Muscle layer of duodenum (tissue), 2 donors: ENCODE data around the gene CXorf49.
"Not testable (repeated sequence)": the region's sequence is repeated elsewhere in the genome, so short reads cannot be mapped to it uniquely, and the experiment has no call there.

Source experiments
- H3K27ac ChIP-seq: one replicate; pipeline ENCODE4 v1.7.0; 2013; ENCODE audit warnings: mild to moderate bottlenecking, low read length
- H3K27me3 ChIP-seq: one replicate; pipeline ENCODE4 v1.7.0; 2013; ENCODE audit warnings: low read depth, mild to moderate bottlenecking, control low read depth, low read length
- H3K36me3 ChIP-seq, 2 donors: one replicate each; pipeline ENCODE4 v1.7.0; 2013; ENCODE audit warnings: low read length in 2 of 2, control low read depth in 1 of 2, mild to moderate bottlenecking in 1 of 2; ENCODE audit not compliant: insufficient read depth in 2 of 2, control insufficient read depth in 1 of 2
- H3K4me1 ChIP-seq, 2 donors: one replicate each; pipeline ENCODE4 v1.7.0; 2013; ENCODE audit warnings: low read length in 2 of 2, mild to moderate bottlenecking in 2 of 2, control low read depth in 1 of 2, moderate library complexity in 1 of 2; ENCODE audit not compliant: insufficient read depth in 2 of 2, control insufficient read depth in 1 of 2
- H3K4me3 ChIP-seq, 2 donors: one replicate each; pipeline ENCODE4 v1.7.0; 2013; ENCODE audit warnings: low read length in 2 of 2, low read depth in 1 of 2, mild to moderate bottlenecking in 1 of 2
- H3K9me3 ChIP-seq, 2 donors: one replicate each; pipeline ENCODE4 v1.7.0; 2013; ENCODE audit warnings: low read length in 2 of 2, control low read depth in 1 of 2, mild to moderate bottlenecking in 1 of 2; ENCODE audit not compliant: control insufficient read depth in 1 of 2
- donor health status: healthy.

The CXorf49 gene

GRCh38 chrX:71699023-71699344 lies 19.1 kb downstream of the CXorf49 start:
- H3K27ac ChIP-seq, H3K27me3 ChIP-seq, H3K36me3 ChIP-seq, H3K9me3 ChIP-seq, H3K4me3 ChIP-seq, H3K4me1 ChIP-seq: not testable (repeated sequence)

GRCh38 chrX:71698299-71699022 lies 19.6 kb downstream of the CXorf49 start:
- H3K4me1 ChIP-seq, H3K27me3 ChIP-seq, H3K4me3 ChIP-seq, H3K36me3 ChIP-seq, H3K27ac ChIP-seq, H3K9me3 ChIP-seq: not testable (repeated sequence)

GRCh38 chrX:71697466-71698298 lies 20.4 kb downstream of the CXorf49 start:
- not testable (repeated sequence) for H3K27ac ChIP-seq

GRCh38 chrX:71696641-71697465 lies 21.2 kb downstream of the CXorf49 start:
- H3K27me3 ChIP-seq, H3K4me3 ChIP-seq, H3K27ac ChIP-seq, H3K9me3 ChIP-seq, H3K4me1 ChIP-seq, H3K36me3 ChIP-seq: not testable (repeated sequence)

More at GRCh38 chrX:71697466-71698298, 20.4 kb downstream of the CXorf49 start:
- not testable (repeated sequence) for H3K4me1 ChIP-seq, H3K36me3 ChIP-seq, H3K4me3 ChIP-seq, H3K9me3 ChIP-seq, H3K27me3 ChIP-seq

GRCh38 chrX:71679575-71680207 lies 38.4 kb downstream of the CXorf49 start:
- H3K9me3 ChIP-seq: no peaks in the 10 kb centered on the region
- no peak overlapping the region for H3K27ac ChIP-seq
- no peaks in the 10 kb centered on the region for H3K4me1 ChIP-seq
- H3K36me3 ChIP-seq: no peaks in the 10 kb centered on the region
- H3K27me3 ChIP-seq: no peaks in the 10 kb centered on the region
- H3K4me3 ChIP-seq: no peak overlapping the region

- H3K27ac ChIP-seq, H3K9me3 ChIP-seq, H3K27me3 ChIP-seq, H3K36me3 ChIP-seq, H3K4me3 ChIP-seq, H3K4me1 ChIP-seq: not testable (repeated sequence)
Observed at GRCh38 chrX:71677195-71677594, 40.9 kb downstream of the CXorf49 start.

- not testable (repeated sequence) for H3K4me1 ChIP-seq, H3K9me3 ChIP-seq, H3K27ac ChIP-seq, H3K36me3 ChIP-seq, H3K4me3 ChIP-seq, H3K27me3 ChIP-seq
Observed at GRCh38 chrX:71676068-71676795, 41.9 kb downstream of the CXorf49 start.

GRCh38 chrX:71675636-71676035 lies 42.4 kb downstream of the CXorf49 start:
- H3K27ac ChIP-seq, H3K36me3 ChIP-seq, H3K4me1 ChIP-seq, H3K4me3 ChIP-seq, H3K27me3 ChIP-seq, H3K9me3 ChIP-seq: not testable (repeated sequence)

- no peaks in the 10 kb centered on the region for H3K27me3 ChIP-seq
- no peak overlapping the region for H3K27ac ChIP-seq
- H3K36me3 ChIP-seq: no peaks in the 10 kb centered on the region
- no peak overlapping the region for H3K4me3 ChIP-seq
- no peaks in the 10 kb centered on the region for H3K4me1 ChIP-seq
- no peaks in the 10 kb centered on the region for H3K9me3 ChIP-seq
Observed at GRCh38 chrX:71671938-71672337, 46.1 kb downstream of the CXorf49 start.

GRCh38 chrX:71671043-71671780 lies 46.9 kb downstream of the CXorf49 start:
- Histone ChIP-seq H3K9me3 (no peaks in the 10 kb centered on the region), H3K27ac (no peak overlapping the region), H3K27me3 (no peaks in the 10 kb centered on the region), H3K4me1 (no peaks in the 10 kb centered on the region), H3K36me3 (no peaks in the 10 kb centered on the region), H3K4me3 (no peak overlapping the region)
